Mesendoderm (in vitro differentiated cells): ENCODE measurements around the gene ERF.

ENCODE experiments used
- DNase-seq: peaks from one replicate; pipeline ENCODE4 v3.0.0; 2013
- H2AK5ac ChIP-seq: 2 replicates; pipeline ENCODE4 v1.6.1; 2013; ENCODE audit warnings: low read length, inconsistent platforms
- H2BK120ac ChIP-seq: 2 replicates; pipeline ENCODE4 v1.6.1; 2013; ENCODE audit warnings: low read depth, mild to moderate bottlenecking, low read length, moderate library complexity, mixed read lengths
- H2BK15ac ChIP-seq: replicated peaks from 2 replicates; pipeline ENCODE4 v1.6.1; 2013; ENCODE audit warnings: low read depth, mild to moderate bottlenecking, moderate library complexity
- H2BK5ac ChIP-seq: 2 replicates; pipeline ENCODE4 v1.6.1; 2013; ENCODE audit warnings: low read length, inconsistent platforms
- H3K18ac ChIP-seq: 2 replicates; pipeline ENCODE4 v1.6.1; 2013; ENCODE audit warnings: mild to moderate bottlenecking, low read length, mixed read lengths
- H3K23ac ChIP-seq: one replicate; pipeline ENCODE4 v1.6.1; 2013; ENCODE audit warnings: low read length
- H3K27ac ChIP-seq: 2 replicates; pipeline ENCODE4 v1.5.1; 2013; ENCODE audit warnings: low read depth, mild to moderate bottlenecking, inconsistent platforms, low read length, moderate library complexity
- H3K27me3 ChIP-seq: 2 replicates; pipeline ENCODE4 v1.6.1; 2013; ENCODE audit warnings: low read length, control low read depth, mild to moderate bottlenecking, inconsistent platforms; ENCODE audit not compliant: insufficient read depth, poor library complexity
- H3K36me3 ChIP-seq: 2 replicates; pipeline ENCODE4 v1.6.1; 2013; ENCODE audit warnings: low read length, inconsistent platforms; ENCODE audit not compliant: control insufficient read depth, insufficient read depth
- H3K4ac ChIP-seq: one replicate; pipeline ENCODE4 v1.6.1; 2013; ENCODE audit warnings: low read depth, mild to moderate bottlenecking, low read length, moderate library complexity
- H3K4me1 ChIP-seq: 2 replicates; pipeline ENCODE4 v1.6.1; 2013; ENCODE audit warnings: low read depth, low read length, inconsistent platforms; ENCODE audit not compliant: control insufficient read depth
- H3K4me2 ChIP-seq: 2 replicates; pipeline ENCODE4 v1.6.1; 2013; ENCODE audit warnings: low read length
- H3K4me3 ChIP-seq: 2 replicates; pipeline ENCODE4 v1.5.1; 2013; ENCODE audit warnings: mild to moderate bottlenecking, low read length
- H3K56ac ChIP-seq: one replicate; pipeline ENCODE4 v1.6.1; 2013; ENCODE audit warnings: low read length
- H3K79me1 ChIP-seq: 2 replicates; pipeline ENCODE4 v1.6.1; 2013; ENCODE audit warnings: low read length, inconsistent platforms
- H3K79me2 ChIP-seq: 2 replicates; pipeline ENCODE4 v1.6.1; 2013; ENCODE audit warnings: mild to moderate bottlenecking, low read length; ENCODE audit not compliant: control insufficient read depth, insufficient read depth
- H3K9ac ChIP-seq: 2 replicates; pipeline ENCODE4 v1.6.1; 2013; ENCODE audit warnings: low read length, inconsistent platforms
- H4K5ac ChIP-seq: one replicate; pipeline ENCODE4 v1.6.1; 2013; ENCODE audit warnings: low read length
- H4K8ac ChIP-seq: one replicate; pipeline ENCODE4 v1.6.1; 2013; ENCODE audit warnings: low read depth, mild to moderate bottlenecking, control low read depth, low read length, moderate library complexity
- WGBS: extraction: QIAGEN DNeasy Blood & Tissue Kit; methylation state at CpG from one replicate; pipeline ENCODE4 v1.1.7; 2013; ENCODE audit warnings: low lambda C conversion rate, missing lambda C conversion rate; ENCODE audit not compliant: insufficient coverage; ENCODE audit errors: extremely low coverage; 5-methylcytosine and 5-hydroxymethylcytosine counted together

The ERF gene

GRCh38 chr19:42292042-42292960 lies 37.4 kb upstream of the ERF start:
- WGBS = no CpG with 5 or more reads among the region's 27 CpGs

GRCh38 chr19:42291435-42291810 lies 36.5 kb upstream of the ERF start:
- no peak overlapping the region for H4K5ac ChIP-seq
- H2AK5ac ChIP-seq = no peak overlapping the region
- H2BK120ac ChIP-seq = no peak overlapping the region
- no peak overlapping the region for H2BK15ac ChIP-seq
- no peak overlapping the region for H3K4me2 ChIP-seq
- H3K18ac ChIP-seq = no peak overlapping the region
- no peaks in the 10 kb centered on the region for H3K27me3 ChIP-seq
- no peak overlapping the region for H2BK5ac ChIP-seq
- peaks cover 8% of the 10 kb centered on the region for H3K36me3 ChIP-seq
- H3K4ac ChIP-seq = no peak overlapping the region
- DNase-seq = peak; percentile 50
- no peak overlapping the region for H3K27ac ChIP-seq
- H3K4me3 ChIP-seq = no peak overlapping the region
- H3K9ac ChIP-seq = no peak overlapping the region
- no peaks in the 10 kb centered on the region for H3K4me1 ChIP-seq
- no peak overlapping the region for H4K8ac ChIP-seq
- no peak overlapping the region for H3K23ac ChIP-seq
- H3K79me1 ChIP-seq = no peaks in the 10 kb centered on the region
- no peaks in the 10 kb centered on the region for H3K79me2 ChIP-seq
- no peak overlapping the region for H3K56ac ChIP-seq
- WGBS = no CpG with 5 or more reads among the region's 9 CpGs

More at GRCh38 chr19:42292042-42292960, 37.4 kb upstream of the ERF start:
- no peaks in the 10 kb centered on the region for H3K4me1 ChIP-seq
- H3K4me2 ChIP-seq = no peak overlapping the region
- H4K5ac ChIP-seq = no peak overlapping the region
- H3K4me3 ChIP-seq = no peak overlapping the region
- no peaks in the 10 kb centered on the region for H3K79me2 ChIP-seq
- H2BK120ac ChIP-seq = no peak overlapping the region
- no peak overlapping the region for H3K4ac ChIP-seq
- H2BK15ac ChIP-seq = no peak overlapping the region
- peaks cover 8% of the 10 kb centered on the region for H3K36me3 ChIP-seq
- H3K9ac ChIP-seq = no peak overlapping the region
- no peak overlapping the region for H3K18ac ChIP-seq
- no peak overlapping the region for H4K8ac ChIP-seq
- no peak overlapping the region for H3K56ac ChIP-seq
- H2BK5ac ChIP-seq = no peak overlapping the region
- H3K79me1 ChIP-seq = no peaks in the 10 kb centered on the region
- no peak overlapping the region for H2AK5ac ChIP-seq
- H3K27ac ChIP-seq = no peak overlapping the region
- no peak for DNase-seq
- no peak overlapping the region for H3K23ac ChIP-seq
- no peaks in the 10 kb centered on the region for H3K27me3 ChIP-seq

- peaks cover 4% of the 10 kb centered on the region for H3K79me1 ChIP-seq
These were observed 35.9 kb upstream of the ERF start for GRCh38 chr19:42290523-42291434.

GRCh38 chr19:42290136-42290522 lies 35.2 kb upstream of the ERF start:
- Histone ChIP-seq H4K5ac (no peak overlapping the region), H4K8ac (no peak overlapping the region), H3K9ac (no peak overlapping the region), H3K18ac (no peak overlapping the region), H3K27me3 (no peaks in the 10 kb centered on the region), H3K79me2 (peaks cover 8% of the 10 kb centered on the region), H3K4ac (no peak overlapping the region), H2AK5ac (no peak overlapping the region), H3K27ac (no peak overlapping the region), H3K4me1 (no peaks in the 10 kb centered on the region), H3K79me1 (peaks cover 7% of the 10 kb centered on the region), H2BK120ac (no peak overlapping the region), H3K23ac (no peak overlapping the region), H3K4me3 (no peak overlapping the region), H3K36me3 (peaks cover 8% of the 10 kb centered on the region), H3K56ac (no peak overlapping the region), H3K4me2 (no peak overlapping the region), H2BK5ac (no peak overlapping the region), H2BK15ac (no peak overlapping the region)
- no CpG with 5 or more reads among the region's 13 CpGs for WGBS
- DNase-seq = no peak

More at GRCh38 chr19:42290523-42291434, 35.9 kb upstream of the ERF start:
- DNase-seq = no peak
- Histone ChIP-seq H3K4ac (no peak overlapping the region), H3K36me3 (peaks cover 8% of the 10 kb centered on the region), H3K9ac (no peak overlapping the region), H3K27me3 (no peaks in the 10 kb centered on the region), H3K79me2 (peaks cover 3% of the 10 kb centered on the region), H2AK5ac (no peak overlapping the region), H3K27ac (no peak overlapping the region), H4K8ac (no peak overlapping the region), H3K4me3 (no peak overlapping the region), H3K4me1 (no peaks in the 10 kb centered on the region), H2BK5ac (no peak overlapping the region), H4K5ac (no peak overlapping the region), H3K4me2 (no peak overlapping the region), H3K18ac (no peak overlapping the region), H3K23ac (no peak overlapping the region), H2BK120ac (no peak overlapping the region), H2BK15ac (no peak overlapping the region), H3K56ac (no peak overlapping the region)
- WGBS = no CpG with 5 or more reads among the region's 31 CpGs

GRCh38 chr19:42289556-42290041 lies 34.7 kb upstream of the ERF start:
- H2BK120ac ChIP-seq = no peak overlapping the region
- H2AK5ac ChIP-seq = no peak overlapping the region
- H3K23ac ChIP-seq = no peak overlapping the region
- H4K8ac ChIP-seq = no peak overlapping the region
- H3K27me3 ChIP-seq = no peaks in the 10 kb centered on the region
- no peak overlapping the region for H2BK15ac ChIP-seq
- H2BK5ac ChIP-seq = no peak overlapping the region
- WGBS = no CpG with 5 or more reads among the region's 8 CpGs
- no peak overlapping the region for H3K9ac ChIP-seq
- no peak overlapping the region for H3K27ac ChIP-seq
- H3K36me3 ChIP-seq = peaks cover 8% of the 10 kb centered on the region
- H3K79me2 ChIP-seq = peaks cover 12% of the 10 kb centered on the region
- DNase-seq = no peak
- peaks cover 11% of the 10 kb centered on the region for H3K79me1 ChIP-seq
- H3K56ac ChIP-seq = no peak overlapping the region
- H3K4ac ChIP-seq = no peak overlapping the region
- H3K4me3 ChIP-seq = no peak overlapping the region
- no peak overlapping the region for H4K5ac ChIP-seq
- H3K4me2 ChIP-seq = no peak overlapping the region
- no peak overlapping the region for H3K18ac ChIP-seq
- H3K4me1 ChIP-seq = no peaks in the 10 kb centered on the region
